Activated CD8-positive, alpha-beta T cell treated with anti-CD3 and anti-CD28 coated beads for 36 hours (primary cell): ENCODE data around the gene CCT7. TPM values are rescaled to one million over a fixed set of nuclear protein-coding genes. Genes with fewer than 3 reads are reported as not detected.

Experiments used
- ATAC-seq: fragments of 200-7000 bp; cut with Tn5 transposase; one replicate; pipeline ENCODE4 v1.10.0; 2021; ENCODE audit warnings: mild to moderate bottlenecking, moderate library complexity
- CTCF ChIA-PET: fragments of 350-600 bp; sonication (Branson Sonifier 250); formaldehyde crosslinking; loops from one replicate; lab custom pipeline; 2021; ENCODE audit warnings: antibody characterized with exemption; lab: Charles Lee
- POLR2A ChIA-PET: fragments of 350-600 bp; sonication (Branson Sonifier 250); formaldehyde crosslinking; loops from one replicate; lab custom pipeline; 2021; ENCODE audit warnings: antibody characterized with exemption; lab: Charles Lee
- DNase-seq: peaks from one replicate; pipeline ENCODE4 v3.0.0-alpha.2; 2020
- H3K27ac Mint-ChIP-seq: one replicate; pipeline ENCODE4 v1.8.0; 2021; ENCODE audit warnings: mild to moderate bottlenecking, mixed read lengths
- H3K27me3 Mint-ChIP-seq: one replicate; pipeline ENCODE4 v1.8.0; 2021; ENCODE audit warnings: mixed read lengths
- H3K36me3 Mint-ChIP-seq: one replicate; pipeline ENCODE4 v1.8.0; 2021; ENCODE audit warnings: low read depth, mixed read lengths
- H3K4me1 Mint-ChIP-seq: one replicate; pipeline ENCODE4 v1.8.0; 2021; ENCODE audit warnings: low read depth, mixed read lengths
- H3K4me3 Mint-ChIP-seq: one replicate; pipeline ENCODE4 v1.8.0; 2021; ENCODE audit warnings: mild to moderate bottlenecking, moderate library complexity, mixed read lengths
- H3K9me3 Mint-ChIP-seq: one replicate; pipeline ENCODE4 v1.8.0; 2021; ENCODE audit warnings: mixed read lengths
- intact Hi-C: fragments of 100-400 bp; cut with micrococcal nuclease; formaldehyde crosslinking; loops from one replicate; pipeline ENCODE4 v1.10.0; 2022
- total RNA-seq, 2 experiments: library from RNA; stranded (reverse); gene quantifications; one replicate each; pipeline ENCODE4 v1.2.3, GENCODE V29; 2021
- TF ChIP-seq, protein P1 (sequence below): fragments of 200-600 bp; IDR thresholded peaks from one replicate; pipeline ENCODE4 v1.8.0; 2022; ENCODE audit warnings: antibody characterized with exemption, mild to moderate bottlenecking

The CCT7 gene
- total RNA-seq, 2 experiments from 2014 or later, result 628 to 660 TPM

DNA sequence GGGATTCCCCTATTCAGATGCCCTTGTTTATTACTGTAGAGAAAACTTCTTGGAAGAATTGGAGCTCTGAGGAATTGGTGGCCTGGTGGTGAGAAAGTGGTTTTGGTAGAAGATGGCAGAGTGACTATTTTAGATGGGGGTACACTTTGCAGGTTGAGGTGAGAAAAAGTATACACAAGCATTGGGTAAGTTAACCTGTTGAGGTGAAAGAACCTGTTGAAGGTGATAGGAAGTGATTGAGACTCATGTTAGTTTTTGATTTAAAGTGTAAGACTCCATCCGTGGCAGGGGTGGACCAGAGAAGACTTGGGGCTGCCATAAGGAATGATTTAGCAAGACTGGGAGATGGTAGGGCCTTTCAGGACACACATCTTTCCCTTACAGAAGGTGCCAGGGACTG lies 3.1 kb downstream of the CCT7 start:
- H3K4me3 Mint-ChIP-seq, result peak overlapping the region; percentile 99
- POLR2A ChIA-PET, result interaction anchor here (0.9 to 9.9 kb wide), 9 partner anchors 11 to 53 kb away, joined by 3 to 108 read pairs (median 4); no protein-coding TSS in a partner anchor

DNA sequence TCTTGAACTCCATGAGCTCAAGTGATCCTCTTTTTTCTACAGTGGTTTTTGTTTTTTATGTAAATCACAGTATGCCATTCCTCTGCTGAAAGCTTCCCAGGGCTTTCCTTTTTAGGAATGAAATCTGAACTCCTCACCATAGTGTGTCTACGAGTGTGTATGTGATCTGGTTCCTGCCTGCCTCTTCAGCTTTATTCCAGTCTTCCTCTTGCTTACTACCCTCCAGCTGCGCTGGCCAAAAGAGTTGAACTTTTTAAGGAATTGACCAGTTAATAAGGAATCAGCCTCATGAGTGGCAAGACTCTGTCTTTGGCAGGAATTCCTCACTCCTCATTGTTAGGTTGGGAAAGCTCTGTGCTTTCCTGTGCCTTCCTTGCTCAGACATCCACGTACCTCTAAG lies 4.0 kb downstream of the CCT7 start:
- CTCF ChIA-PET, result interaction anchor here (0.9 to 2.9 kb wide), 3 partner anchors 12 to 122 kb away, joined by 3 to 11 read pairs (median 3); no protein-coding TSS in a partner anchor
- Mint-ChIP-seq H3K9me3 (no peaks in the 10 kb centered on the region), H3K4me1 (peaks cover 38% of the 10 kb centered on the region), H3K4me3 (no peak overlapping the region), H3K36me3 (peaks cover 50% of the 10 kb centered on the region), H3K27me3 (no peaks in the 10 kb centered on the region), H3K27ac (peak overlapping the region; percentile 25)
- no peak for DNase-seq
- ATAC-seq, result no peak
- POLR2A ChIA-PET, result interaction anchor here (0.8 to 9.9 kb wide), 6 partner anchors 13 to 52 kb away, joined by 3 to 97 read pairs (median 4); partner anchors contain the start of gene FBXO41
- intact Hi-C loops, result no loop called here
- TF ChIP-seq, protein P1, sequence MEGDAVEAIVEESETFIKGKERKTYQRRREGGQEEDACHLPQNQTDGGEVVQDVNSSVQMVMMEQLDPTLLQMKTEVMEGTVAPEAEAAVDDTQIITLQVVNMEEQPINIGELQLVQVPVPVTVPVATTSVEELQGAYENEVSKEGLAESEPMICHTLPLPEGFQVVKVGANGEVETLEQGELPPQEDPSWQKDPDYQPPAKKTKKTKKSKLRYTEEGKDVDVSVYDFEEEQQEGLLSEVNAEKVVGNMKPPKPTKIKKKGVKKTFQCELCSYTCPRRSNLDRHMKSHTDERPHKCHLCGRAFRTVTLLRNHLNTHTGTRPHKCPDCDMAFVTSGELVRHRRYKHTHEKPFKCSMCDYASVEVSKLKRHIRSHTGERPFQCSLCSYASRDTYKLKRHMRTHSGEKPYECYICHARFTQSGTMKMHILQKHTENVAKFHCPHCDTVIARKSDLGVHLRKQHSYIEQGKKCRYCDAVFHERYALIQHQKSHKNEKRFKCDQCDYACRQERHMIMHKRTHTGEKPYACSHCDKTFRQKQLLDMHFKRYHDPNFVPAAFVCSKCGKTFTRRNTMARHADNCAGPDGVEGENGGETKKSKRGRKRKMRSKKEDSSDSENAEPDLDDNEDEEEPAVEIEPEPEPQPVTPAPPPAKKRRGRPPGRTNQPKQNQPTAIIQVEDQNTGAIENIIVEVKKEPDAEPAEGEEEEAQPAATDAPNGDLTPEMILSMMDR, result no peak

More for the DNA sequence above, 3.1 kb downstream of the CCT7 start:
- CTCF ChIA-PET, result interaction anchor here (2.1 to 3.4 kb wide), 2 partner anchors 10 to 52 kb away, joined by 8 to 20 read pairs; no protein-coding TSS in a partner anchor
- TF ChIP-seq, protein P1, result no peak
- intact Hi-C loops, result no loop called here
- H3K9me3 Mint-ChIP-seq, result no peaks in the 10 kb centered on the region
- peak overlapping the region; percentile 77 for H3K27ac Mint-ChIP-seq
- ATAC-seq, result no peak
- H3K27me3 Mint-ChIP-seq, result no peaks in the 10 kb centered on the region
- peaks cover 42% of the 10 kb centered on the region for H3K36me3 Mint-ChIP-seq
- H3K4me1 Mint-ChIP-seq, result peaks cover 41% of the 10 kb centered on the region
- DNase-seq, result no peak

DNA sequence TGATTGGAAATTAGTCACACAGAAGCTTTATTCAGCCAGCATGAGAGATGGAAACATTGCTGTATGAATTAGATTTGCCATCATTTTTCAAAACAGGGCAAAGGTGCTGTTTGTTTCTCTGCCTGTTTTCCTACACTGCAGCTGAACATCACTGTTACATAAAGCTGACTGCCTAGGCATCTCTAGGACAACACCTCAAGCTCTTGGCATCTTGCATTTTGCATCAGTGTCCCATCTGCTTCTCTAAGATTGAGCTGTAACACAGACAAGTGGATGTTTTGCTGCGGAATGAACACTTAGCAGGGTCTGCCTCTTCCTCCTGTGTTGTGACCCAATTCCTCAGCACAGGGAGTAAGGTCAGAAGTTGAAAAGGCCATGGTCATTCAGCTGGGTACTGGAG lies 4.9 kb downstream of the CCT7 start:
- peak overlapping the region; percentile 50 for H3K27ac Mint-ChIP-seq
- peaks cover 56% of the 10 kb centered on the region for H3K36me3 Mint-ChIP-seq
- DNase-seq (no peak), ATAC-seq (no peak)
- ChIA-PET CTCF (interaction anchor here (1.2 to 2.9 kb wide), 2 partner anchors 11 to 51 kb away, joined by 3 to 11 read pairs; no protein-coding TSS in a partner anchor), POLR2A (interaction anchor here (0.8 to 9.9 kb wide), 6 partner anchors 14 to 51 kb away, joined by 3 to 97 read pairs (median 4); partner anchors contain the start of gene FBXO41)
- H3K4me1 Mint-ChIP-seq, result peaks cover 41% of the 10 kb centered on the region
- no peak overlapping the region for H3K4me3 Mint-ChIP-seq
- TF ChIP-seq, protein P1, result no peak
- H3K9me3 Mint-ChIP-seq, result no peaks in the 10 kb centered on the region
- intact Hi-C loops, result no loop called here
- H3K27me3 Mint-ChIP-seq, result no peaks in the 10 kb centered on the region

DNA sequence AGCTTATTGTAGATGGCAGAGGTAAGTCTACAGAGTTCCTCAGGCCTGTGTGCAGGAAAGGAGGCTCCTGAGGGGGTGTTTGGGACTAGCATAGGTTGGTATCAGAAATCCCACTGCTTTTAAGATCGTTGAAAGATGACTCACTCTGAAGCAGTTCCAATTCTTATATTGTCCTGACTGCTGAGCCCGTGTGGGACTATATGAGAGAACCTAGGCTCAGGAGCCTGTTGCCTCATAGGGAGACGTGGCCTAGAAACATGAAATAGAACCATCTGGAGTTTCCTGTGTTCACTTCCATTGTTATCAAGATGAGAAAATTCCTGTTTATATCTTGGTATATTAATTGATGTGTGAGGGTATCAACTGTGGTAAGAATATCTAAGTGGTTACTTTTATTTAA lies 5.7 kb downstream of the CCT7 start:
- no peaks in the 10 kb centered on the region for H3K27me3 Mint-ChIP-seq
- TF ChIP-seq, protein P1, result no peak
- H3K4me3 Mint-ChIP-seq, result no peak overlapping the region
- DNase-seq, result no peak
- peaks cover 46% of the 10 kb centered on the region for H3K4me1 Mint-ChIP-seq
- no peaks in the 10 kb centered on the region for H3K9me3 Mint-ChIP-seq
- no peak for ATAC-seq
- ChIA-PET POLR2A (interaction anchor here (0.8 to 9.9 kb wide), 3 partner anchors 12 to 16 kb away, joined by 3 to 97 read pairs (median 3); no protein-coding TSS in a partner anchor), CTCF (interaction anchor here (2.9 kb wide), 1 partner anchor 50 kb away, joined by 11 read pairs; no protein-coding TSS in a partner anchor)
- H3K36me3 Mint-ChIP-seq, result peaks cover 60% of the 10 kb centered on the region
- intact Hi-C loops, result no loop called here
- H3K27ac Mint-ChIP-seq, result peak overlapping the region; percentile 50
